ENCODE data around the gene MYO5A.

DNA sequence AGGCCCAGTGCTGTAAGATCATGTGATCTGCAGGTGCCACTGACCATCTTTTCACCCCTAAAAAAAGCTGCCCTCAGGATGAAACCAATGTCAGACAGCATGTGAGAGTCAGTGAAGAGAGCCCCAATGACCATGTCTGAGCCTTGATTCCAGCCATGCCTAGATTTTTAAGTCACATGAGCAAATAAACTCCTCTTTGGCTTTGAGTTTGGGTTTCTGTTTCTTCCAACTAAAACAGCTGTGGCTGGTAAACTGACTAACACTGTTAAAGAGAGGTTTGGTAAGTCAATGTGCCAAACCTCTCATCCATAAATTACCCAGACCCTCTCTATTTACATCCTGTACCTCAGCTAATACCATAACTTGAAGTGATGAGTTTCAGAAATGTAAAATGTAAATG is 8.3 kb downstream of the MYO5A start:
- TF ChIP-seq FOXM1 (IDR thresholded peaks at IDR 0.05; ENCODE audit: borderline replicate concordance) (no peak), SUZ12 (IDR thresholded peaks at IDR 0.05) (no peak), TARDBP (IDR thresholded peaks at IDR 0.05) (no peak), SP1 (IDR thresholded peaks at IDR 0.05) (no peak), CTBP1 (IDR thresholded peaks at IDR 0.05; ENCODE audit: borderline replicate concordance) (no peak), FOXK2 (IDR thresholded peaks at IDR 0.05) (no peak), ZNF384 (IDR thresholded peaks at IDR 0.05) (no peak)
